GM12878 (cell line): ENCODE measurements around the gene CCDC57. TPM values are rescaled to one million over a fixed set of nuclear protein-coding genes. Genes with fewer than 3 reads are reported as not detected.

Experiments used
- ATAC-seq: fragments of 200-7000 bp; cut with Tn5 transposase; 3 replicates; pipeline ENCODE4 v1.9.1; 2020; ENCODE audit warnings: mild to moderate bottlenecking, moderate library complexity
- BruUV-seq: library from RNA; stranded (reverse); fragments of 400-500 nt; replicated peaks from 2 replicates; lab custom pipeline; 2021; lab: Mats Ljungman, UMichigan
- CTCF ChIA-PET: fragments of 300-600 bp; sonication (Branson Sonifier 250); formaldehyde crosslinking; extraction: SDS; loops from one replicate; lab custom pipeline; 2021; ENCODE audit warnings: inconsistent platforms; lab: Yijun Ruan, JAX
- POLR2A ChIA-PET: fragments of 350-600 bp; formaldehyde crosslinking; extraction: SDS; loops from one replicate; lab custom pipeline; 2021; ENCODE audit warnings: inconsistent platforms; lab: Charles Lee
- RAD21 ChIA-PET: fragments of 300-600 bp; sonication (Branson Sonifier 250); formaldehyde crosslinking; loops from one replicate; lab custom pipeline; 2023; ENCODE audit warnings: antibody characterized with exemption; ENCODE audit not compliant: unreplicated experiment; lab: Charles Lee
- SMC1A ChIA-PET: fragments of 300-600 bp; sonication (Branson Sonifier 250); formaldehyde crosslinking; loops from one replicate; lab custom pipeline; 2023; ENCODE audit not compliant: unreplicated experiment, uncharacterized antibody; lab: Charles Lee
- DNase-seq: peaks from one replicate; pipeline ENCODE4 v3.0.0-alpha.2; 2011; ENCODE audit warnings: low read depth, low spot score
- FAIRE-seq: peaks from 3 replicates; lab custom pipeline; 2011; peaks lifted over from hg19 to GRCh38; lab: Jason Lieb, UNC
- H2AFZ ChIP-seq: 2 replicates; pipeline ENCODE4 v1.6.0; 2011; ENCODE audit warnings: low read depth, low read length, control low read depth; ENCODE audit not compliant: control insufficient read depth
- H3K27ac ChIP-seq: 2 replicates; pipeline ENCODE4 v1.5.1; 2011; ENCODE audit warnings: control low read depth; ENCODE audit not compliant: control insufficient read depth, insufficient read depth
- H3K27me3 ChIP-seq, 2 experiments: replicated peaks in 1 of 2; 2 replicates each; pipeline versions ENCODE4 v1.6.0 to v1.6.1; 2011; ENCODE audit warnings: low read length in 1 of 2; ENCODE audit not compliant: control insufficient read depth in 2 of 2, insufficient read depth in 2 of 2
- H3K36me3 ChIP-seq, 2 experiments: 2 replicates each; pipeline ENCODE4 v1.5.1; 2011; ENCODE audit warnings: low read length in 1 of 2; ENCODE audit not compliant: control insufficient read depth in 2 of 2, insufficient read depth in 2 of 2
- H3K4me1 ChIP-seq: 2 replicates; pipeline ENCODE4 v1.6.1; 2011; ENCODE audit warnings: mild to moderate bottlenecking, low read length, moderate library complexity, mixed read lengths; ENCODE audit not compliant: control insufficient read depth, insufficient read depth
- H3K4me2 ChIP-seq: 2 replicates; pipeline ENCODE4 v1.6.0; 2011; ENCODE audit warnings: control low read depth; ENCODE audit not compliant: control insufficient read depth, insufficient read depth
- H3K4me3 ChIP-seq: fragments of 200-600 bp; sonication (generic); 2 replicates; pipeline ENCODE4 v1.5.1; 2016
- H3K79me2 ChIP-seq: 2 replicates; pipeline ENCODE4 v1.6.0; 2011; ENCODE audit warnings: low read length; ENCODE audit not compliant: control insufficient read depth, insufficient read depth
- H3K9ac ChIP-seq: 2 replicates; pipeline ENCODE4 v1.8.0; 2011; ENCODE audit warnings: low read length, control low read depth, mixed read lengths; ENCODE audit not compliant: control insufficient read depth, insufficient read depth
- H3K9me3 ChIP-seq: replicated peaks from 3 replicates; pipeline ENCODE4 v1.5.1; 2011; ENCODE audit warnings: mild to moderate bottlenecking, low read length; ENCODE audit not compliant: control insufficient read depth, insufficient read depth
- H4K20me1 ChIP-seq: 2 replicates; pipeline ENCODE4 v1.6.0; 2011; ENCODE audit not compliant: control insufficient read depth, insufficient read depth
- BMI1 ChIP-seq: fragments of 450-650 bp; IDR thresholded peaks from 2 replicates; pipeline ENCODE4 v1.6.1; 2016; ENCODE audit warnings: mild to moderate bottlenecking, moderate library complexity, borderline replicate concordance
- FOXK2 ChIP-seq: fragments of 450-650 bp; IDR thresholded peaks from 2 replicates; pipeline ENCODE4 v1.6.1; 2017; ENCODE audit warnings: mild to moderate bottlenecking, moderate library complexity
- GATAD2B ChIP-seq: fragments of 450-650 bp; conservative IDR thresholded peaks from 2 replicates; pipeline ENCODE4 v1.6.1; 2017; ENCODE audit warnings: low read depth, mild to moderate bottlenecking, moderate library complexity
- MYB ChIP-seq: fragments of 150-350 bp; IDR thresholded peaks from 2 replicates; pipeline ENCODE4 v1.6.1; 2014; ENCODE audit warnings: mild to moderate bottlenecking, low read depth, low read length, borderline replicate concordance
- NKRF ChIP-seq: fragments of 450-650 bp; conservative IDR thresholded peaks from 2 replicates; pipeline ENCODE4 v1.6.1; 2017; ENCODE audit warnings: mild to moderate bottlenecking, moderate library complexity
- PAX8 ChIP-seq: fragments of 450-650 bp; IDR thresholded peaks from 2 replicates; pipeline ENCODE4 v1.6.1; 2017; ENCODE audit warnings: mild to moderate bottlenecking, moderate library complexity
- SIN3A ChIP-seq: IDR thresholded peaks from 2 replicates; pipeline ENCODE4 v1.6.1; 2012; ENCODE audit warnings: low read depth, low read length, improper control_type of control experiment
- SMAD5 ChIP-seq: IDR thresholded peaks from 2 replicates; pipeline ENCODE4 v1.6.1; 2016; ENCODE audit warnings: antibody characterized with exemption, low read depth
- SREBF1 ChIP-seq: IDR thresholded peaks from 2 replicates; pipeline ENCODE4 v1.6.1; 2012; ENCODE audit warnings: mild to moderate bottlenecking, low read length
- YBX1 ChIP-seq: fragments of 450-650 bp; IDR thresholded peaks from 2 replicates; pipeline ENCODE4 v1.6.1; 2016; ENCODE audit warnings: antibody characterized with exemption
- ZBTB40 ChIP-seq: fragments of 450-650 bp; IDR thresholded peaks from 2 replicates; pipeline ENCODE4 v1.6.1; 2016; ENCODE audit warnings: mild to moderate bottlenecking, moderate library complexity, borderline replicate concordance
- WGBS: methylation state at CpG from one replicate; pipeline ENCODE4 v1.1.6; 2016; ENCODE audit warnings: low lambda C conversion rate; ENCODE audit not compliant: insufficient replicate concordance, insufficient coverage; ENCODE audit errors: missing lambda C conversion rate; 5-methylcytosine and 5-hydroxymethylcytosine counted together
- in situ Hi-C: fragments of 300-500 bp; cut with MboI; formaldehyde crosslinking; loops from 9 replicates; pipeline ENCODE4 v1.14.3; 2018; ENCODE audit warnings: mixed read lengths
- intact Hi-C: fragments of 100-400 bp; cut with micrococcal nuclease; formaldehyde crosslinking; loops from one replicate; pipeline ENCODE4 v1.14.2; 2022; ENCODE audit not compliant: unreplicated experiment
- polyA plus RNA-seq, 11 experiments: library from polyadenylated mRNA; depleted of rRNA in 4 of 11; unstranded in 6 of 11; stranded (reverse) in 5 of 11; fragments of >200 nt; fragmentation: Nextera tagmentation in 4 of 11; fragmentation: Illumina TruSeq in 1 of 11; extraction: Ambion mirVana in 4 of 11; extraction: Trizol in 1 of 11; gene quantifications; 1 replicate in 1 of 11; 2 replicates in 10 of 11; pipeline versions ENCODE4 v1.2.1 to v1.2.3, GENCODE V29; 2011 to 2016; ENCODE audit warnings: inconsistent platforms in 2 of 11, missing spikeins in 2 of 11, low read depth in 1 of 11
- total RNA-seq, 4 experiments: library from RNA; depleted of rRNA in 3 of 4; stranded (reverse); fragments of >200 nt in 3 of 4; fragmentation: Illumina TruSeq in 1 of 4; extraction: Trizol in 1 of 4; gene quantifications; 2 replicates each; pipeline versions ENCODE4 v1.2.1 to v1.2.3, GENCODE V29; 2013 to 2021
- TF ChIP-seq, protein P1 (sequence below), 3 experiments: IDR thresholded peaks in 2 of 3; conservative IDR thresholded peaks in 1 of 3; 2 replicates each; pipeline ENCODE4 v1.5.1; 2011; ENCODE audit warnings: low read depth in 3 of 3, low read length in 3 of 3, mild to moderate bottlenecking in 3 of 3, control low read depth in 2 of 3, moderate library complexity in 2 of 3, inconsistent platforms in 1 of 3, mixed read lengths in 1 of 3; ENCODE audit not compliant: control insufficient read depth in 2 of 3, insufficient read depth in 1 of 3; ENCODE audit errors: extremely low read depth in 1 of 3

CCDC57 gene
- total and polyA plus RNA-seq, 10 of the 15 experiments (the other 5 are each of a cell fraction or from before 2014, with no cell fraction given): 5.4 to 123 (median 45.8) TPM

- TF ChIP-seq SREBF1 (no peak), SMAD5 (no peak), PAX8 (no peak), YBX1 (no peak)
- TF ChIP-seq, protein P1, sequence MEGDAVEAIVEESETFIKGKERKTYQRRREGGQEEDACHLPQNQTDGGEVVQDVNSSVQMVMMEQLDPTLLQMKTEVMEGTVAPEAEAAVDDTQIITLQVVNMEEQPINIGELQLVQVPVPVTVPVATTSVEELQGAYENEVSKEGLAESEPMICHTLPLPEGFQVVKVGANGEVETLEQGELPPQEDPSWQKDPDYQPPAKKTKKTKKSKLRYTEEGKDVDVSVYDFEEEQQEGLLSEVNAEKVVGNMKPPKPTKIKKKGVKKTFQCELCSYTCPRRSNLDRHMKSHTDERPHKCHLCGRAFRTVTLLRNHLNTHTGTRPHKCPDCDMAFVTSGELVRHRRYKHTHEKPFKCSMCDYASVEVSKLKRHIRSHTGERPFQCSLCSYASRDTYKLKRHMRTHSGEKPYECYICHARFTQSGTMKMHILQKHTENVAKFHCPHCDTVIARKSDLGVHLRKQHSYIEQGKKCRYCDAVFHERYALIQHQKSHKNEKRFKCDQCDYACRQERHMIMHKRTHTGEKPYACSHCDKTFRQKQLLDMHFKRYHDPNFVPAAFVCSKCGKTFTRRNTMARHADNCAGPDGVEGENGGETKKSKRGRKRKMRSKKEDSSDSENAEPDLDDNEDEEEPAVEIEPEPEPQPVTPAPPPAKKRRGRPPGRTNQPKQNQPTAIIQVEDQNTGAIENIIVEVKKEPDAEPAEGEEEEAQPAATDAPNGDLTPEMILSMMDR (IDR thresholded peaks at IDR 0.05 in 2 of 3, conservative IDR thresholded peaks at IDR 0.05 in 1 of 3; ENCODE audit: control insufficient read depth in 2 of 3, extremely low read depth in 1 of 3, insufficient read depth in 1 of 3, low read depth in 3 of 3, low read length in 3 of 3): no peak
- TF ChIP-seq, all 136 proteins: peak for 0
These were observed 160.0 kb downstream of the CCDC57 start (continued) for GRCh38 chr17:82052638-82053059.

- Histone ChIP-seq H4K20me1 (no peaks in the 10 kb centered on the region), H3K4me2 (peak within 1 kb of the TSS; percentile 90), H3K9ac (peak within 1 kb of the TSS; percentile 80), H3K79me2 (peaks cover 14% of the 10 kb centered on the region), H3K27ac (peak within 1 kb of the TSS; percentile 52), H3K9me3 (no peaks in the 10 kb centered on the region), H3K4me3 (peak within 1 kb of the TSS; percentile 83), H3K4me1 (peaks cover 4% of the 10 kb centered on the region), H3K36me3 (peaks cover 0 to 14% of the 10 kb centered on the region in 2 experiments), H3K27me3 (no peaks in the 10 kb centered on the region), H2AFZ (peak within 1 kb of the TSS; percentile 47)
- FAIRE-seq (no peak), ATAC-seq (peak; percentile 94), DNase-seq (no peak)
- RAD21 ChIA-PET: interaction anchor here (1.0 kb wide), 1 partner anchor 54 kb away, joined by 3 read pairs; no protein-coding TSS in a partner anchor
- in situ Hi-C loops: no loop called here
- intact Hi-C loops: loop anchor here (5.0 kb wide), 1 partner anchor 45 kb away; the partner anchor contains the start of gene FASN
- BruUV-seq: TSS peak; percentile 72
- SMC1A ChIA-PET: interaction anchor here (0.7 to 1.2 kb wide), 2 partner anchors 21 to 29 kb away, joined by 3 to 4 read pairs; partner anchors contain the start of genes CENPX and LRRC45
- POLR2A ChIA-PET: no interaction called here
- CTCF ChIA-PET: interaction anchor here (0.6 to 1.2 kb wide), 2 partner anchors 14 to 16 kb away, joined by 3 to 4 read pairs; partner anchors contain the start of gene DCXR
- WGBS: 4% methylated on average over 32 of the region's 94 CpGs
- TF ChIP-seq GATAD2B (peak; percentile 46), FOXK2 (no peak), NKRF (peak; percentile 80), MYB (no peak), SREBF1 (peak; percentile 22; the same call in 1 of the 2 replicates), SIN3A (peak; percentile 69; the same call in 1 of the 2 replicates), ZBTB40 (peak; percentile 70), BMI1 (no peak)
These were observed 160.6 kb downstream of the CCDC57 start, which contains the start of the genes GPS1 and RFNG for GRCh38 chr17:82051776-82052637. Gene GPS1 (plus strand): TSS chr17:82051898. CDS start chr17:82051932, 34 bp downstream. Gene RFNG (minus strand): TSS chr17:82051811. CDS start chr17:82051766, 45 bp downstream.
